ENCODE data around the gene CD79A.

The CD79A gene

GRCh38 chr19:41922585-41922984 is 45.5 kb downstream of the CD79A start:
- no peak for DNase-seq (ENCODE audit: extremely low read depth, low read depth)
- H3K4me3 ChIP-seq (replicated peaks; ENCODE audit: low read depth, low read length): no peak overlapping the region
- no peak for TF ChIP-seq CTCF (IDR thresholded peaks at IDR 0.05; ENCODE audit: low read depth, low read length, missing control alignments)

GRCh38 chr19:41923045-41923788 is 46.1 kb downstream of the CD79A start:
- TF ChIP-seq CTCF (IDR thresholded peaks at IDR 0.05; ENCODE audit: low read depth, low read length, missing control alignments): no peak
- no peak overlapping the region for H3K4me3 ChIP-seq (replicated peaks; ENCODE audit: low read depth, low read length)
- DNase-seq (ENCODE audit: extremely low read depth, low read depth): no peak

GRCh38 chr19:41924151-41925145 is 47.4 kb downstream of the CD79A start:
- no peak overlapping the region for H3K4me3 ChIP-seq (replicated peaks; ENCODE audit: low read depth, low read length)
- no peak for TF ChIP-seq CTCF (IDR thresholded peaks at IDR 0.05; ENCODE audit: low read depth, low read length, missing control alignments)
- DNase-seq (ENCODE audit: extremely low read depth, low read depth): no peak

DNA sequence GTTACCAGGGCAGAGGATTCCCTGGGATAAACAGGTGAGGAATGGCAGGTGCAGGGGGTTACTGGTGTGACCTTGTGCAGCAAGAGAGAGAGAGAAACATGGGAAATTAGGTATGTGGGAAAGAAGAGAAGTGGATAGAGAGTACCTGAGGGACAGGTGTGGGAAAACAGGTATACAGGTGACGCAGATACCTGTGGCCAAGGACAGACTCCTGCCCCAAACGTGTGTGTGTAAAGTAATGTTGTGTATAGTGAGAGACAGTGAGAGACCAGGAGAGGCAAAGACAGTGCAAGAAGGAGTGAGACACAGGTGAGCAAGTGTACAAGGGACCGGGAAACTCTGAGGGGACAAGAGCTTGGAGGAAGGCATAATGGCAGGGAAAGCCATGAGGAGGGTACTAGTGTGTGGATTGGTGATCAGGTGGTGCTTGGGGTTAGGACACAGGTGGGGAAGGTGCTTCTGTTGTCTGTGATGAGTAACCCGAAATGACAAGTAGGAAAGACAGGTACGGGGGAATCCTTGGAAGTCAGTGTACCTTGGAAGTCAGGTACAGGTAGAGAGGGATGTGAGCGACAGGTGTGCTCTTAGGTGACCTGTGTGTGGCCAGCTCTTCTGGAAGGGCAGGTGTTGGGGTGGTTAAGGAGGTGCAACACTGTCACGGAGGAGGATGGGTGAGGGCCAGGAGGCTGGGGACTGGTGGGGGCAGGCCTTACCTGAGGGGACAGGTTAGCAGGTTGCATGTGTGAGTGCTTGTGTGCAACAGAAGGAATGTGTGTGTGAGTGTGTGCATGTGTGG is 48.3 kb downstream of the CD79A start:
- no peak overlapping the region for H3K4me3 ChIP-seq (replicated peaks; ENCODE audit: low read depth, low read length)
- DNase-seq (ENCODE audit: extremely low read depth, low read depth): no peak
- TF ChIP-seq CTCF (IDR thresholded peaks at IDR 0.05; ENCODE audit: low read depth, low read length, missing control alignments): no peak

GRCh38 chr19:41926028-41926762 is 49.1 kb downstream of the CD79A start:
- TF ChIP-seq CTCF (IDR thresholded peaks at IDR 0.05; ENCODE audit: low read depth, low read length, missing control alignments): no peak
- no peak overlapping the region for H3K4me3 ChIP-seq (replicated peaks; ENCODE audit: low read depth, low read length)
- no peak for DNase-seq (ENCODE audit: extremely low read depth, low read depth)

All from HFF-Myc (cell line).